Lung (tissue), 12 donors: ENCODE data around the gene CPNE8. TPM values are rescaled to one million over a fixed set of nuclear protein-coding genes. Genes with fewer than 3 reads are reported as not detected.

Source experiments
- ATAC-seq: fragments of 200-7000 bp; cut with Tn5 transposase; one replicate; pipeline ENCODE4 v1.9.1; 2020; ENCODE audit warnings: moderate number of reproducible peaks; ENCODE audit not compliant: insufficient read depth, low FRiP score
- DNase-seq, 3 donors: peaks; one replicate each; pipeline ENCODE4 v3.0.0-alpha.2; 2013 to 2017
- H3K27ac ChIP-seq, 2 donors: one replicate each; pipeline ENCODE4 v1.5.1; 2013; ENCODE audit warnings: mild to moderate bottlenecking in 2 of 2, moderate library complexity in 2 of 2, control low read depth in 1 of 2, inconsistent platforms in 1 of 2, low read depth in 1 of 2, low read length in 1 of 2
- H3K27me3 ChIP-seq, 3 donors: one replicate each; pipeline ENCODE4 v1.5.1; 2013; ENCODE audit warnings: low read length in 2 of 3; ENCODE audit not compliant: control insufficient read depth in 3 of 3, insufficient read depth in 3 of 3
- H3K36me3 ChIP-seq, 4 donors: one replicate each; pipeline ENCODE4 v1.5.1; 2013; ENCODE audit warnings: low read length in 4 of 4, mild to moderate bottlenecking in 1 of 4, moderate library complexity in 1 of 4; ENCODE audit not compliant: control insufficient read depth in 4 of 4, insufficient read depth in 4 of 4
- H3K4me1 ChIP-seq, 5 donors: one replicate each; pipeline ENCODE4 v1.5.1; 2013; ENCODE audit warnings: low read length in 5 of 5, mild to moderate bottlenecking in 2 of 5, moderate library complexity in 1 of 5; ENCODE audit not compliant: control insufficient read depth in 5 of 5, insufficient read depth in 5 of 5
- H3K4me3 ChIP-seq: one replicate; pipeline ENCODE4 v1.5.1; 2013; ENCODE audit warnings: mild to moderate bottlenecking, control low read depth, moderate library complexity
- H3K9ac ChIP-seq, 2 donors: one replicate each; pipeline ENCODE4 v1.5.1; 2013; ENCODE audit warnings: low read length in 2 of 2, control low read depth in 1 of 2; ENCODE audit not compliant: insufficient read depth in 1 of 2
- H3K9me3 ChIP-seq, 4 donors: one replicate each; pipeline ENCODE4 v1.5.1; 2013; ENCODE audit warnings: low read length in 3 of 4, mild to moderate bottlenecking in 1 of 4, moderate library complexity in 1 of 4; ENCODE audit not compliant: control insufficient read depth in 4 of 4, insufficient read depth in 3 of 4
- CTCF ChIP-seq: IDR thresholded peaks from 2 replicates; pipeline ENCODE4 v1.5.1; 2012; ENCODE audit warnings: mild to moderate bottlenecking; ENCODE audit errors: control extremely low read depth, extremely low read depth
- WGBS, 2 donors: extraction: QIAGEN DNeasy Blood & Tissue Kit; methylation state at CpG; one replicate each; pipeline ENCODE4 v1.1.7; 2013; 5-methylcytosine and 5-hydroxymethylcytosine counted together
- polyA plus RNA-seq, 2 donors: library from polyadenylated mRNA; stranded (reverse); fragments of 200-250 nt; gene quantifications; one replicate each; pipeline ENCODE4 v1.2.1, GENCODE V29; 2013
- total RNA-seq, 2 donors: library from RNA; depleted of rRNA in 1 of 2; stranded (reverse); fragments of >200 nt in 1 of 2; gene quantifications; one replicate each; pipeline ENCODE4 v1.2.1, GENCODE V29; 2014 to 2021
- donor health status: control.
- donor health status: control.
- donor health status: Bipolar disorder and iron deficiency.
- donor health status: healthy.
- donor health status: DM: yes; HTN: yes; CAD: no.

The CPNE8 gene
- total and polyA plus RNA-seq, 4 donors, result 9.2 to 20.1 (median 15.3) TPM

- WGBS, 2 donors, result 79 to 89% methylated on average over 3 of the region's 3 CpGs
- Histone ChIP-seq H3K4me1 (no peaks in the 10 kb centered on the region), H3K9me3 (peaks cover 0 to 2% (median 0%) of the 10 kb centered on the region in 4 donors), H3K4me3 (no peak overlapping the region), H3K27ac (no peak overlapping the region), H3K36me3 (peaks cover 0 to 1% (median 0%) of the 10 kb centered on the region in 4 donors), H3K9ac (no peak overlapping the region), H3K27me3 (no peaks in the 10 kb centered on the region)
- DNase-seq (no peak), ATAC-seq (no peak)
- no peak for TF ChIP-seq CTCF
Observed at GRCh38 chr12:38736821-38737220, 168.6 kb downstream of the CPNE8 start.

- TF ChIP-seq CTCF, result no peak
- no peaks in the 10 kb centered on the region for H3K4me1 ChIP-seq
- no peak overlapping the region for H3K4me3 ChIP-seq
- H3K9ac ChIP-seq, result no peak overlapping the region
- ATAC-seq, result no peak
- no peaks in the 10 kb centered on the region for H3K27me3 ChIP-seq
- no peak overlapping the region for H3K27ac ChIP-seq
- no peak for DNase-seq
- H3K36me3 ChIP-seq, result no peaks in the 10 kb centered on the region
- H3K9me3 ChIP-seq, result no peaks in the 10 kb centered on the region
Observed at GRCh38 chr12:38732761-38733160, 172.6 kb downstream of the CPNE8 start.

- no peak for ATAC-seq
- Histone ChIP-seq H3K36me3 (no peaks in the 10 kb centered on the region), H3K9me3 (no peaks in the 10 kb centered on the region), H3K27me3 (no peaks in the 10 kb centered on the region), H3K4me3 (no peak overlapping the region), H3K4me1 (no peaks in the 10 kb centered on the region), H3K27ac (no peak overlapping the region), H3K9ac (no peak overlapping the region)
- no peak for TF ChIP-seq CTCF
- DNase-seq, result no peak
- WGBS, 2 donors, result 87 to 94% methylated on average over 1 of the region's 1 CpG
Observed at GRCh38 chr12:38728894-38729293, 176.5 kb downstream of the CPNE8 start.

- H3K36me3 ChIP-seq, result peaks cover 0 to 10% (median 1%) of the 10 kb centered on the region in 4 donors
- 97% methylated on average over 10 of the region's 10 CpGs for WGBS, 2 donors
- H3K4me3 ChIP-seq, result no peak overlapping the region
- no peak for TF ChIP-seq CTCF
- peaks cover 0 to 3% (median 0%) of the 10 kb centered on the region in 4 donors for H3K9me3 ChIP-seq
- no peak for ATAC-seq
- H3K27me3 ChIP-seq, result no peaks in the 10 kb centered on the region
- DNase-seq, result no peak
- peaks cover 0 to 1% (median 0%) of the 10 kb centered on the region in 5 donors for H3K4me1 ChIP-seq
- H3K9ac ChIP-seq, result no peak overlapping the region
- H3K27ac ChIP-seq, result no peak overlapping the region
Observed at GRCh38 chr12:38721611-38722252, 183.7 kb downstream of the CPNE8 start.
